Loucy (cell line): ENCODE results near the gene RAB1A.

Experiments used
- EZH2phosphoT487 ChIP-seq: fragments of 200-600 bp; IDR thresholded peaks from 2 replicates; pipeline ENCODE4 v1.6.1; 2018; ENCODE audit warnings: antibody characterized with exemption, mild to moderate bottlenecking, moderate library complexity, borderline replicate concordance
- TF ChIP-seq, protein P1 (sequence below): fragments of 200-600 bp; sonication (generic); conservative IDR thresholded peaks from 2 replicates; pipeline ENCODE4 v1.5.1; 2014; ENCODE audit warnings: mild to moderate bottlenecking, antibody characterized with exemption, low read length

DNA sequence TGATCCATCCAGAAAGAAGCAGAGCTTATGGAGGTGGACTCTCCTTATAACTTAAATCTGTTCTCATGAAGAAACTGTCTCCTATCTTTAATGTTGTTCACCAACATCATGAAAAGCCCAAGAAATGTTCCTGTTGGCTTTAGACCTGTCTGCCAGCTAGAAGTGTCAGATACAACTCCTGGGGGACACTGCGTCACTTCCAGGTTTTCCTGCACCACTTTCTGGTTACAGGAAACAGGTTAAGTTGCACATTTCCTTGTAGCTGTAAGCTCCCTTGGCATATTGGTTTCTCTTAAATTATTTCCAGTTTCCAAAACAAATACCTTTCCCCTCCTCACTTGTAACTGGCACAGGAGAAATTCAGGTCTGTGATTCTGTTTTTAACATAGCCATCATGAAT lies 70.8 kb downstream of the RAB1A start:
- TF ChIP-seq, protein P1, sequence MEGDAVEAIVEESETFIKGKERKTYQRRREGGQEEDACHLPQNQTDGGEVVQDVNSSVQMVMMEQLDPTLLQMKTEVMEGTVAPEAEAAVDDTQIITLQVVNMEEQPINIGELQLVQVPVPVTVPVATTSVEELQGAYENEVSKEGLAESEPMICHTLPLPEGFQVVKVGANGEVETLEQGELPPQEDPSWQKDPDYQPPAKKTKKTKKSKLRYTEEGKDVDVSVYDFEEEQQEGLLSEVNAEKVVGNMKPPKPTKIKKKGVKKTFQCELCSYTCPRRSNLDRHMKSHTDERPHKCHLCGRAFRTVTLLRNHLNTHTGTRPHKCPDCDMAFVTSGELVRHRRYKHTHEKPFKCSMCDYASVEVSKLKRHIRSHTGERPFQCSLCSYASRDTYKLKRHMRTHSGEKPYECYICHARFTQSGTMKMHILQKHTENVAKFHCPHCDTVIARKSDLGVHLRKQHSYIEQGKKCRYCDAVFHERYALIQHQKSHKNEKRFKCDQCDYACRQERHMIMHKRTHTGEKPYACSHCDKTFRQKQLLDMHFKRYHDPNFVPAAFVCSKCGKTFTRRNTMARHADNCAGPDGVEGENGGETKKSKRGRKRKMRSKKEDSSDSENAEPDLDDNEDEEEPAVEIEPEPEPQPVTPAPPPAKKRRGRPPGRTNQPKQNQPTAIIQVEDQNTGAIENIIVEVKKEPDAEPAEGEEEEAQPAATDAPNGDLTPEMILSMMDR = no peak
- TF ChIP-seq EZH2phosphoT487 = no peak
